ENCODE measurements around the gene PARD3.
"Not testable (repeated sequence)": the region's sequence is repeated elsewhere in the genome, so short reads cannot be mapped to it uniquely, and the experiment has no call there.

The PARD3 gene

GRCh38 chr10:34420795-34421194 is 394.3 kb downstream of the PARD3 start:
- no peak for DNase-seq (ENCODE audit: low spot score)

DNA sequence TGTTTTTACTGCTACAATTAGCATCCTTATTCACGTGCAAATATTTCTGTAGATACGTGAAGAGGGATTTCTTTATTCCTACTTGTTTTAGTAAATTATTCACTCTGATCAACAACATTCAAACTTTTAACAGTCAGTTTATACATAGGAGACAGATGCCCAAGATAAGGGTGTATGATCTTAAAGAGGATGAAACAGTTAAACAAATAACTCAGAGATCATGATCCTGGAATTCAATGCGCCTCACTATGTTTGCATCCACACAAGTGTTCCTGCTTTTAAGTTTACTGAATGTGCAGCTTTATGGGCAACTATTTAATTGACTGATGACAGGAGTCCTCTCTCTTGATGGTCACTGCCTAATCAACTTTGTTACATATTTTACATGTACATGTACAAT is 394.8 kb downstream of the PARD3 start:
- DNase-seq (ENCODE audit: low spot score): no peak

DNA sequence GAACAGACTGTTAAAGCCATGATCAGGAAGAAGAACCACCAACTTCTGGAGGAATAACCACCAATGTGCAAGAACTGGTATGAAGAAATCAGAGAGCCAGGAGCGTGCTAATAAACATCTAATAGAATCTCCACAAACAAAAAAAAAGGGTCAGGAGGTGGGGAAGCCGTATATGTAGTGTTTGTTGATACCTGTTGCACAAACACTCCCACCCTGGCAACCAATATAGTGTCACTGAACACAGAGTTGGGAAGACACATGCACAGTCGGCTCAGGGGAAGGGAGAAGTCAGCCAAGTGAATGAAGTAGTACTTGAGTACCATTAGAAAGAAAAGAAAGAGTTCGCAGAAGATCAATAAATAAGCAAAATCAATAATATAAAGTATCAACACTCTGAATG is 400.1 kb downstream of the PARD3 start:
- no peak for DNase-seq (ENCODE audit: low spot score)

- no peak for DNase-seq (ENCODE audit: low spot score)
Observed at GRCh38 chr10:34413756-34414587, 401.1 kb downstream of the PARD3 start.

GRCh38 chr10:34413214-34413613 is 401.9 kb downstream of the PARD3 start:
- DNase-seq (ENCODE audit: low spot score): no peak

GRCh38 chr10:34408956-34409355 is 406.1 kb downstream of the PARD3 start:
- DNase-seq (ENCODE audit: low spot score): no peak

DNA sequence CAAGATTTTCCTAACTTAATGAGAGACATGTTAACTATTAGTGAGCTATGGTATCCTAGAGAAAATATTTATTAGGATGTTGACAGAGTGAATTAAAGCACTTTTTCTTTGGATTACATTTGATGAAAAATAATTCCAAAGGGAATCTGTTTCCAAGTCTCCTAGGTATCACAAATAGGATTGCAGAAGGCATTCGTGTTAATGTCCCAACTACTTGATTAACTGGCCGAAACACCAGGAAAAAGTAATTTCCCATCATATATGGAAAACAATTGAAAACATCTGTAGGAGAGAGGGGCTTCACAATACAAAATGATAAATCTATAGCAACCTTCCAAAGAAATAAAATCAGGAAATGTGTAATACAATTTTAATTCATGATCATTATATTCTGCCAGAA is 406.7 kb downstream of the PARD3 start:
- DNase-seq (ENCODE audit: low spot score): no peak

DNA sequence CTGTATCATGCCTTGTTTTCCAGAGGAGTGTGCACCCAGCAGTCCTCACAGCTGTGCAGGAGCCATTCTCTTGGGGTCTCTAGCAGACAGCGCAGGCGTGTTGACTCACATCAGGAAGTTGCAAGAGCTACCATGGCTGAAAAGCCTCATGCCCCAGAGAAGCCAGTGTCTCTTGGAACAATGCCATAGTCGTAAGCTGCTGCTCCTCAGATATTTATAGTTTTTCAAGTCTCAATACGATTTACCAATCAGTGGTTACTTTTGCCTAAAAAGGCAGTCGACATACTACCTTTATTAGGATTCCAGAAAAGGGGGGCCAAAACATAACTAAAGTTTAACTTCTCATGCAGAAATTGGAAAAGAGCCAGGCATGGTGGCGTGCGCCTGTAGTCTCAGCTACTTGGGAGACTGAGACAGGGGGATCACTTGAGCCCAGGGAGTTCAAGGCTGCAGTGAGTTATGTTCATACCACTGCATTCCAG is 407.7 kb downstream of the PARD3 start:
- DNase-seq (ENCODE audit: low spot score): no peak

GRCh38 chr10:34406463-34407323 is 408.4 kb downstream of the PARD3 start:
- no peak for DNase-seq (ENCODE audit: low spot score)

- DNase-seq (ENCODE audit: low spot score): no peak
Observed at GRCh38 chr10:34405611-34406462, 409.3 kb downstream of the PARD3 start.

GRCh38 chr10:34403512-34403911 is 411.6 kb downstream of the PARD3 start:
- no peak for DNase-seq (ENCODE audit: low spot score)

DNA sequence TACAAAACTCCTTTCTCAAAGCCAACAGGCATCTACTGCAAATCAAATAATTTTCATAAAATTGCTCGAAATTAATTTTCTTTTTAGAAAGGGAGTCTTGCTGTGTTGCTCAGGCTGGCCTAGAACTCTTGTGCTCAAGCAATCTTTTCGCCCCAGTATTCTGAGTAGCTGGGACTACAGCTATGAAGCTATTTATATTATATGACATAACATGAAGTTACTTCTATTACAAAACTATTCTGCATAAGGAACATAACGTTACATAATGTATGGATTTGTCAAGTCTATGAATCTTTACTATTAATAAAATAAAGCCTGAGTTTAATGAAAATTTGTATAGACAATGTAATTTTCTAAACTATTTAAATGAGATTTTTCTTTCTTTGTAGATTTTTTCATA is 415.0 kb downstream of the PARD3 start:
- no peak for DNase-seq (ENCODE audit: low spot score)

- DNase-seq (ENCODE audit: low spot score): no peak
Observed at GRCh38 chr10:34399013-34399412, 416.1 kb downstream of the PARD3 start.

- no peak for DNase-seq (ENCODE audit: low spot score)
Observed at GRCh38 chr10:34397324-34397723, 417.8 kb downstream of the PARD3 start.

- no peak for DNase-seq (ENCODE audit: low spot score)
Observed at GRCh38 chr10:34396663-34397062, 418.4 kb downstream of the PARD3 start.

DNA sequence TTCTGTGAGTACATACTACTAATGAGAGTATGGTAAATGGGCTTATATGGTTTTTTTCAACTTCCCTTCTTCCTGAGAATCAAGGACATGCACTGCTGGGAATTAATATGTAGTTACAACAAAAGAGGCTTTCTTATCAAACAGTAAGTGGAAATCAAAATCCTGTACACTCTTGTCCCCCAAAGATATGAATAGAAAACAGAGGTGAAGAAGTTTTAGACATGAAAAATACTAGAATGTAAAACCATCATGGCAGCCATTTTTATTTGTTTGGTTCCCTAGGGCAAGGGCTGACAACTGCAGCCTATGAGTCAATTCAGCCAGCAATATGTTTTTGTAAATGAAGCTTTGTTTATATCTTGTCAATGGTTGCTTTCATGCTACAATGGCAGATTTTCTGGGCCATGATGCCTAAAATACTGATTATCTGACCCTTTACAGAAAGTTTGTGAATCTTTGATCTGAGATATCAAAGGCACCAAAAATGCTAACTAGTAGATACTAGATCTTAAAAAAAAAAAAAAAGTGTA is 422.4 kb downstream of the PARD3 start:
- no peak for DNase-seq (ENCODE audit: low spot score)

DNA sequence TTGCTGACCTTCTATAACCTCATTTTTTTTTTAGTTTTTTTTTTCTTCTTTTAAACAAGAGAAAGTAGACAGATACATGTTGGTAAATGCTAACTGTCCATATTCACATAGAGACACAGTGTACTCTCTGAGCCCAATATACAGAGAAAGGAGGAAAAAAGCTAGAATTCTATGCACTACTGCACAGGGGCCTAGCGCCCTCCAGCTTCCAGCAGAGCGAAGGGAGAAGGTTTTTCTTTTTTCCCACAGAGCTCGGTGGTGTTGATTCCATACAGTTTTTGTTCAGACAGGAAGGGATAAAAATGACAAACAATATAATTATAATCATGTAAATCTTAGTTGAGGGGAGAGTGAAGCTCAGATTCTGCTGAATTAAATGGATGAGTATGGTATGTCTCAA is 423.9 kb downstream of the PARD3 start:
- not testable (repeated sequence) for DNase-seq (ENCODE audit: low spot score)

GRCh38 chr10:34389801-34390200 is 425.3 kb downstream of the PARD3 start:
- no peak for DNase-seq (ENCODE audit: low spot score)

GRCh38 chr10:34386921-34387320 is 428.2 kb downstream of the PARD3 start:
- DNase-seq (ENCODE audit: low spot score): no peak

DNA sequence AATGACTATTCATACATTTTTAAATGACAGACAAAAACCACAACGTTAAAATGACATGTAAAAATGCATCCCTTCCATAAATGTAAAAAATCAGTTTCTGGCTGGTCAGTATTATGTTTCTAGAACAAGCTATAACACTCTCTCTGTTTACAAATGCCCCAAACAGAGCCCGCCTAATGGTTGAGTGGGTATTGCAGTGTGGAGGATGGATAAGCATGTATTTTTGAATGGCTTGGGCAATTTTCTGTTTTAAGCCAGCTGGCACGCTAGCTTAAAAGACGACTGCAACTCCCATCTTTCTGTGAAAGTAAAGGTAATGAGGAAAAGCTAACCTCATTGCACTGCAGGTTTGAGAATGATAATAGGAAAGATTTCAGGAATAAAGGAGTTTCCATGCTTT is 430.7 kb downstream of the PARD3 start:
- no peak for DNase-seq (ENCODE audit: low spot score)

DNA sequence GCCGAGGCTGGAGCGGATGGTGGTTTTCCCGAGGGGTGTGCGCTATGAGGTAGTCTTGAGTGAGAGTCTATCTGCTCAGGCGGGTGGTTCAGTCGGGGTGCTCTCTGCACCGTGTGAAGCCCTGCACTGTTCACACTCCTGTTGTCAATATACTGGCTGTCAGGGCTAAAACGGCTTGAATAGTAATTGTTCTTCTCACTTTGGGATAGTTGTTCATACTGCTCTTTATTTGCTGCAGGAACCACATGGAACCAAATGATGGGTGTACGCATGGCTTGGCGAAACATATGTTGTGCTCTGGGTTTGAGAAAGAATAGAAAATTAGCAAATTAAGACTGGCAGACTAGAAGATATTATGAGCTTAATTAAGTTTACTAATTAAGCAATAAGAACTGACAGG is 432.5 kb downstream of the PARD3 start:
- DNase-seq (ENCODE audit: low spot score): no peak

DNA sequence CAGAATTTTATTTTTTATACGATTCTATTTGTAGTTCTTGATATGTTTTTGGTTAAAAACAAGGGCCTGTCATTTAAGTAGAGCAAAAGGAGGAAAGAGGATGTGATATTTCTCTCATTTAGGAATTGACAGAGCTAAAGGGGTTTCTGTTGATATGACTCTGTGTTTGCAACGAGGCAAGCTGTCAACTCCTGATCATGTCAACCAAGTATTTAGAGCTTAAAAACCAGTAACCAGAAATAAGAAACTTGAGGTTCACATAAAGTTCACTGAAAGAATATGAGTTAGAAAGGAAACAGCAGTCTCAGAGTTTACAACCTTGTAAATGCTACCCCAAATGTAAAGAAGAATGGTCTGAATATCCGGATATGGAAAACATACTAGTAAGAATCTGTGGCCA is 434.2 kb downstream of the PARD3 start:
- no peak for DNase-seq (ENCODE audit: low spot score)
